Chondrocyte (in vitro differentiated cells): ENCODE measurements around the gene PIK3R2. TPM values are rescaled to one million over a fixed set of nuclear protein-coding genes. Genes with fewer than 3 reads are reported as not detected.
A peak's percentile ranks its signal among the peaks of the same experiment; 100 is the strongest.

Experiments used
- DNase-seq: peaks from one replicate; pipeline ENCODE4 v3.0.0; 2021; ENCODE audit warnings: mixed read lengths, low spot score
- H3K27ac Mint-ChIP-seq: one replicate; pipeline ENCODE4 v1.8.0; 2021; ENCODE audit warnings: mild to moderate bottlenecking, moderate library complexity, mixed read lengths; ENCODE audit not compliant: unreplicated experiment
- H3K27me3 Mint-ChIP-seq: 2 replicates; pipeline ENCODE4 v1.8.0; 2021; ENCODE audit warnings: low read depth, mixed read lengths
- H3K36me3 Mint-ChIP-seq: 2 replicates; pipeline ENCODE4 v1.8.0; 2021; ENCODE audit warnings: low read depth, mixed read lengths
- H3K4me1 Mint-ChIP-seq: 2 replicates; pipeline ENCODE4 v1.8.0; 2021; ENCODE audit warnings: low read depth, mild to moderate bottlenecking, mixed read lengths
- H3K4me3 Mint-ChIP-seq: one replicate; pipeline ENCODE4 v1.8.0; 2021; ENCODE audit warnings: mild to moderate bottlenecking, moderate library complexity, mixed read lengths; ENCODE audit not compliant: unreplicated experiment
- H3K9me3 Mint-ChIP-seq: 2 replicates; pipeline ENCODE4 v1.8.0; 2021; ENCODE audit warnings: low read depth, mixed read lengths
- CTCF ChIP-seq: fragments of 200-600 bp; sonication (generic); IDR thresholded peaks from 2 replicates; pipeline ENCODE4 v1.5.0; 2021; ENCODE audit warnings: antibody characterized with exemption, mild to moderate bottlenecking, moderate library complexity
- total RNA-seq: library from RNA; stranded (reverse); gene quantifications from 3 replicates; pipeline ENCODE4 v1.2.1, GENCODE V29; 2021

The PIK3R2 gene
- total RNA-seq, 1 donor from 2014 or later = 73.1 TPM

DNA sequence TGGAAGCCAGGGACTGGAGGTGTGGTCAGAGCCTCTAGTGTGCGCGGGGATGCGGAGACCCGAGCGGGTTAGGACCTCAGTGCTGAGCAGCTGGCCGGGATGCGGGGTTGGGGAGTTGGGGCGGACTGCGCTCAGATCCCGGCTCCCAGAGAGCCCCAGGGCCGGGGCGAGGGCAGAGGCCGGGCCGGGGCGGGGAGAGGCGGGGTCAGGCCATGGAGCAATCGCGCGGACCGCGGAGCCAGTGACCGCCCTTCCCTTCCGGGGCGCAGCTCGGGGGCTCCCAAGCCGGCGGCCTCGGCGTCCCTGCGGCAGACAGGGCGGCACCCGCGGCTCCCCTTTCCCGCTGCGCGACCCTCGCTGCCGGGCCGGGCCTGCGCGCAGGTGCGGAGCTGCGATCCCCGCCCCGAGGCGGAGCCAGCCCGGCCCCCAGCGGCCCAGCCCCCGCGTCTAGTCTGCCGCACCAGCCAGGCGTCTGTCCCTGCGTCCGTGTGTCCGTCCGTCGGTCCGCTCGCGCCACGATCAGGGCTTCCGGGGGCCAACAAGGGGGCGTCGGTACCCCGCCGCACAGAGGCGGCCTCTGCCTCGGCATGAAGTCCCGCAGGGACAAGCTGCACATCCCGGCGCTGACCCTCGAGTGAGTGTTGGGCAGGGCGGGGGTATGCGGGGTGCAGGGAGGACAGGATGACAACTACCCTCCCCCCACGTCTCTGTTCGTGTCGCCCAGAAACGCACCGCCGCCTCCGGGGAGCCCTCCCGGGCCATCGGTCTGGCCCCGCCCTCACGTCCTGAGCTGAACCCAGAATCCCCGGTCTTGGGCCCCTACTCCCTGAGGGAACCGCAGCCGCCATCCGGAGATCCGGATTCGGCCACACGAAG, 43.0 kb upstream of the PIK3R2 start:
- no peak for DNase-seq
- H3K27ac Mint-ChIP-seq = no peak overlapping the region
- H3K4me3 Mint-ChIP-seq = peak overlapping the region; percentile 69
- no peaks in the 10 kb centered on the region for H3K9me3 Mint-ChIP-seq
- TF ChIP-seq CTCF = peak; percentile 11
- H3K4me1 Mint-ChIP-seq = peaks cover 12% of the 10 kb centered on the region
- no peaks in the 10 kb centered on the region for H3K27me3 Mint-ChIP-seq
- H3K36me3 Mint-ChIP-seq = no peaks in the 10 kb centered on the region

DNA sequence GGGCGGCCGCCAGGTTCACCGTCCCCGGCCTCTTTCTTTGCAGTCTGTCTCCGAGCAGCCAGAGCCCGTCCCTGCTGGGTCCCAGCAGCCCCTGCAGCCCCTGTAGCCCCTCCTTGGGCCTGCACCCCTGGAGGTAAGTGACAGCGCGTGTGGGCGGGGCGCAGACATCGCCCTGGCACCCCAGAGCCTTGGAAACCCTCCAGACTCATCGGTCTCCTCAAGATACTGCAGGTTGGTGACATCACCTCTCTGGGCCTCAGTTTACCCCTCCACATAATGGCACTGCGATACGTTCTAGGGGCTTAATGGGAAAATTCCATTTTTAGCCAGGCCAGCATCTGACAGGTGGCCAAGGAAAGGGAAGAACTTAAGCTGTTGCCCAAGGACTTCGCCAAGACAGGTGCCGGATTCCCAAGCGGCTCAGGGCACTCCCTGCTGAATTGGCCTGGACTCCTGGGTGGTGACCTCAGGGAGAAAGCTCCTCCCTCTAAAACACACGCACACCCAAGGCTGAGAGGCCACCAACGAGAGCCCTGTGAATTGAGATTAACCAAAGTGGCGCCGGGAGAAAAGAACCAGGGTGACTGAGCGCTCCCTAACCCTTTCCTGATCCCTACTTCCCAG, 42.2 kb upstream of the PIK3R2 start:
- H3K9me3 Mint-ChIP-seq = no peaks in the 10 kb centered on the region
- DNase-seq = no peak
- no peaks in the 10 kb centered on the region for H3K27me3 Mint-ChIP-seq
- peaks cover 12% of the 10 kb centered on the region for H3K4me1 Mint-ChIP-seq
- no peak overlapping the region for H3K27ac Mint-ChIP-seq
- no peak for TF ChIP-seq CTCF
- peak overlapping the region; percentile 69 for H3K4me3 Mint-ChIP-seq
- H3K36me3 Mint-ChIP-seq = no peaks in the 10 kb centered on the region

GRCh38 chr19:18112989-18113478, 39.9 kb upstream of the PIK3R2 start:
- H3K9me3 Mint-ChIP-seq = no peaks in the 10 kb centered on the region
- peaks cover 17% of the 10 kb centered on the region for H3K4me1 Mint-ChIP-seq
- no peak for DNase-seq
- peak overlapping the region; percentile 74 for H3K27ac Mint-ChIP-seq
- no peak overlapping the region for H3K4me3 Mint-ChIP-seq
- TF ChIP-seq CTCF = peak; percentile 92
- H3K36me3 Mint-ChIP-seq = no peaks in the 10 kb centered on the region
- H3K27me3 Mint-ChIP-seq = no peaks in the 10 kb centered on the region

DNA sequence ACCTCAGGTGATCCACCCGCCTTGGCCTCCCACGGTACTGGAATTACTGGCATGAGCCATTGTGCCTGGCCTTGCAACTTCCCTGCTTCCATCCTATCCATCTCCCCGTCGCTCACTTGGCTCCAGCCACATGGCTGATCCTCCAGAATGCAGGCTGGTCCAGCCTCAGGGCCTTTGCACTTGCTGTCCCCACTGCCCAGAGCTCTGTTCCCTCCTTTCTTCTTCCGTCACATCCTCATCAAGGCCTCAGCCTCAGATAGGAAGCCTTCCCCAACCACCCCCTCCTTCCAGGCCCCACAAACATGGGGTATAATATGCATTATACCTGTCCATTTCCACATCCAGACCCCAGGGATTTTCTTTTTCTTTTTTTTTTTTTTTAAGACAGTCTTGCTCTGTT, 39.1 kb upstream of the PIK3R2 start:
- no peaks in the 10 kb centered on the region for H3K36me3 Mint-ChIP-seq
- TF ChIP-seq CTCF = no peak
- H3K9me3 Mint-ChIP-seq = no peaks in the 10 kb centered on the region
- H3K4me3 Mint-ChIP-seq = no peak overlapping the region
- no peaks in the 10 kb centered on the region for H3K27me3 Mint-ChIP-seq
- H3K27ac Mint-ChIP-seq = no peak overlapping the region
- peaks cover 21% of the 10 kb centered on the region for H3K4me1 Mint-ChIP-seq
- no peak for DNase-seq

DNA sequence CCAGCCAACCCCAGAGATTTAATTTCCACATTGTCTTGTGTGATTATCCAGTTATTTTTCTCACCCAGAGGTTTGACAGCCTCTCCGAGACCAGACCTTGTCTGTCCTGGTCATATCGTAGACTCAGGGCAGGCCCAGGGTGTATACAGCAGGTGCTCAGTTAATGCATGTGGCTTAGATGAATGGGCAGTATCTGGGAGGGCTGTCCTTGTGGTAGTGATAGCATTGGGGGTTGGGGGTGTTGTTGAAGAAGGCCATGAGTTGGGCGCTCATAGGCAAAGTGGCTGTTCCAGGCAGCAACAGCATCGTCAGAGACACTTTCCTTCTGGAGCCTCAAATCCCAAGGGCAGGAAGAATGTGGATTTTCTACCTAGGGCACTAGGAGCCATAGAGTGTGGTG, 38.5 kb upstream of the PIK3R2 start:
- Mint-ChIP-seq H3K9me3 (no peaks in the 10 kb centered on the region), H3K4me3 (no peak overlapping the region), H3K27me3 (no peaks in the 10 kb centered on the region)

More for the DNA sequence above, 38.5 kb upstream of the PIK3R2 start:
- Mint-ChIP-seq H3K4me1 (peaks cover 19% of the 10 kb centered on the region), H3K36me3 (no peaks in the 10 kb centered on the region), H3K27ac (no peak overlapping the region)
- no peak for DNase-seq
- no peak for TF ChIP-seq CTCF
